AG04449 (cell line): ENCODE results near the gene ARMH3.
A peak's percentile ranks its signal among the peaks of the same experiment; 100 is the strongest.

Source experiments
- CTCF ChIA-PET: fragments of 350-600 bp; formaldehyde crosslinking; extraction: SDS; loops from one replicate; lab custom pipeline; 2021; ENCODE audit warnings: antibody characterized with exemption; lab: Yijun Ruan, JAX
- POLR2A ChIA-PET: fragments of 400-600, 350-600 bp; formaldehyde crosslinking; extraction: SDS; loops from one replicate; lab custom pipeline; 2020; ENCODE audit warnings: antibody characterized with exemption, inconsistent platforms; lab: Yijun Ruan, JAX
- DNase-seq: peaks from one replicate; pipeline ENCODE4 v3.0.0-alpha.2; 2010; ENCODE audit warnings: low read depth, low spot score
- H3K4me3 ChIP-seq: 2 replicates; pipeline ENCODE4 v1.5.1; 2011; ENCODE audit warnings: low read depth, mild to moderate bottlenecking, control low read depth, low read length
- TF ChIP-seq, protein P1 (sequence below): IDR thresholded peaks from one replicate; pipeline ENCODE4 v1.5.1; 2011; ENCODE audit warnings: mild to moderate bottlenecking, moderate library complexity, low read length, control low read depth, inconsistent platforms; ENCODE audit not compliant: insufficient read depth; ENCODE audit errors: missing control alignments

ARMH3 gene, protein sequence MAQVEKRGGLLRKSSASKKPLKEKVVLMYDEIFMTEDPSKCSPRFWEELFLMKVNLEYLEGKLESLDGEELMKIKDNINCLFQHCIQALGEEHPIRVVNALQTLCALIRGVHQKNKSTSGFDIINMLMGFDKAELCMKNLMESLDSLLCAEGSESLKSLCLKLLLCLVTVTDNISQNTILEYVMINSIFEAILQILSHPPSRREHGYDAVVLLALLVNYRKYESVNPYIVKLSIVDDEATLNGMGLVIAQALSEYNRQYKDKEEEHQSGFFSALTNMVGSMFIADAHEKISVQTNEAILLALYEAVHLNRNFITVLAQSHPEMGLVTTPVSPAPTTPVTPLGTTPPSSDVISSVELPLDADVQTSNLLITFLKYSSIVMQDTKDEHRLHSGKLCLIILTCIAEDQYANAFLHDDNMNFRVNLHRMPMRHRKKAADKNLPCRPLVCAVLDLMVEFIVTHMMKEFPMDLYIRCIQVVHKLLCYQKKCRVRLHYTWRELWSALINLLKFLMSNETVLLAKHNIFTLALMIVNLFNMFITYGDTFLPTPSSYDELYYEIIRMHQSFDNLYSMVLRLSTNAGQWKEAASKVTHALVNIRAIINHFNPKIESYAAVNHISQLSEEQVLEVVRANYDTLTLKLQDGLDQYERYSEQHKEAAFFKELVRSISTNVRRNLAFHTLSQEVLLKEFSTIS

DNA sequence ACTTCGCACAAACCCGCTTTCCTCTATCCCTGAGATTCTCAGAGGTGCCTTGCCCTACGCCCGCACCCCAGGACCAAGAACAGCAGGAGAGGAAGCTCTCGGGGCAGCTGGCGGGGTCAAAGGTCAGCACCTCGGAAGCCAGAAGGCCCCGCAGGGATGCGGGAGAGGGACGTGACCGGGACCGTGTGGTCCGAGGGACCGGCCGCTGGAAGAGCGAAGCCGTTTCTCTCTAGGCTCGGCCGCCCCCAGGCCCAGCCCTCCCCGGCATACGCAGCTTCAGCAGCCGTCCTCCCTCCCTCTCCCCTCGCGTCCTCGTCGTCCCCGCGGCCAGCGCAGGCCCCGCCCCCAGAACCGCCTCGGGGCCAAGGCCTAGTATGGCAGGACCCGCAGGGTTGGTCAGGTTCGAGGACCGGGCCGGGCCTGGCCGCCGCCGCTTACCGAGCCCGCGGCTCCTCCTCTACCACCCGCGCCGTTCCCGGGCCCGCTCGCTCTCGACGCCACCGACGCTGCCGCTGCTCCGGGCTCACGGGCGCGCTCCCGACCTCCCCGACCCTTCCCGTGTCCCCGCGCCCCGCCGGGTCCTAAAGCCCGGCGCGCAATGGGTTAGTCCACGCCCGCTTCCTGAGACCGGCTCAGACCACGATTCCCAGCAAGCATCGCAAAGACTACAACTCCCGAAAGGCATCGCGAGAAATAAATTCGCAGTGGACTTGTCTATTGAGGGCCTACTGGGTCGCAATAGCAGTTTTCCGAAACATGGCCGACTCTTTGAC lies at the start of gene ARMH3:
Gene ARMH3 (minus strand): TSS at position 527 of the 773 bp plus-strand sequence. CDS start 16,059 bp downstream, outside the sequence.
- peak within 1 kb of the TSS; percentile 92 for H3K4me3 ChIP-seq
- TF ChIP-seq, protein P1, sequence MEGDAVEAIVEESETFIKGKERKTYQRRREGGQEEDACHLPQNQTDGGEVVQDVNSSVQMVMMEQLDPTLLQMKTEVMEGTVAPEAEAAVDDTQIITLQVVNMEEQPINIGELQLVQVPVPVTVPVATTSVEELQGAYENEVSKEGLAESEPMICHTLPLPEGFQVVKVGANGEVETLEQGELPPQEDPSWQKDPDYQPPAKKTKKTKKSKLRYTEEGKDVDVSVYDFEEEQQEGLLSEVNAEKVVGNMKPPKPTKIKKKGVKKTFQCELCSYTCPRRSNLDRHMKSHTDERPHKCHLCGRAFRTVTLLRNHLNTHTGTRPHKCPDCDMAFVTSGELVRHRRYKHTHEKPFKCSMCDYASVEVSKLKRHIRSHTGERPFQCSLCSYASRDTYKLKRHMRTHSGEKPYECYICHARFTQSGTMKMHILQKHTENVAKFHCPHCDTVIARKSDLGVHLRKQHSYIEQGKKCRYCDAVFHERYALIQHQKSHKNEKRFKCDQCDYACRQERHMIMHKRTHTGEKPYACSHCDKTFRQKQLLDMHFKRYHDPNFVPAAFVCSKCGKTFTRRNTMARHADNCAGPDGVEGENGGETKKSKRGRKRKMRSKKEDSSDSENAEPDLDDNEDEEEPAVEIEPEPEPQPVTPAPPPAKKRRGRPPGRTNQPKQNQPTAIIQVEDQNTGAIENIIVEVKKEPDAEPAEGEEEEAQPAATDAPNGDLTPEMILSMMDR = no peak
- ChIA-PET POLR2A (interaction anchor here (0.6 to 1.5 kb wide), 2 partner anchors 11 to 46 kb away, joined by 3 to 11 read pairs; no protein-coding TSS in a partner anchor), CTCF (interaction anchor here (0.6 to 10.1 kb wide), 6 partner anchors 13 to 215 kb away, joined by 3 to 72 read pairs (median 5); no protein-coding TSS in a partner anchor)
- DNase-seq = peak; percentile 81

DNA sequence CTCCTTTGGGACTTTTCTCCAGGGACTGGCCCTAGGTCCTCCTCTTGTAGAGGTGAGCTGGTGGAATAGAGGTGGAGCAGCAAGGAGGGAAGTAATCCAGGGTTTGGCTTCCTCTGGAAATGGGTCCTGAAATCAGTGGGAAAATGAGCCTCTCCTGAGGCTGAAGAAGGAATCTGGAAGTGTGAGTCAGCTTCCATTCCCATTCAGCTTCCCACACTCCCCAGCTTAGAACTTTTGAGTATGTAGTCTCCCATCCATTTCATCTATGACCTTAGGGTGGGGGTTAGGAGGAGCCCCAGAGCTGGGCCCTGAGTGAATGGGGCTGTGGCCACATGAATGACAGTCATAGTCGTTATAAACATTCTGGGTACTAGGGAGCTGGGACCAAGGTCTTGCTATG lies 46.4 kb upstream of the ARMH3 start:
- TF ChIP-seq, protein P1 = no peak
- ChIA-PET CTCF (interaction anchor here (1.3 to 5.4 kb wide), 5 partner anchors 9 to 30 kb away, joined by 3 to 38 read pairs (median 8); no protein-coding TSS in a partner anchor), POLR2A (interaction anchor here (2.5 kb wide), 1 partner anchor 11 kb away, joined by 8 read pairs; no protein-coding TSS in a partner anchor)
- no peak for DNase-seq
- H3K4me3 ChIP-seq = no peak overlapping the region

DNA sequence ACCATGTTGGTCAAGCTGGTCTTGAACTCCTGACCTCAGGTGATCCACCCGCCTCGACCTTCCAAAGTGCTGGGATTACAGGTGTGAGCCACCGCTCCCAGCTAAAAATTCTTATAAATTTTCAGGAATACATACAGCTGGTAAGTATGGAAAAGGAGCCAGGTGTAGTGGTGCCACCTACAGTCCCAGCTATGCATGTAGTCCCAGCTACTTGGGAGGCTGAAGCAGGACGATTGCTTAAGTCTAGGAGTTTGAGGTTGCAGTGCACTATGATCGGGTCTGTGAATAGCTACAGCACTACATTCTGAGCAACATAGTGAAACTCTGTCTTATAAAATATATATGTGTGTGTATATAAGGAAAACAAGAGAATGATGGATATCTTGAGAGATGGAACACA lies 45.2 kb upstream of the ARMH3 start:
- CTCF ChIA-PET = interaction anchor here (1.3 to 5.4 kb wide), 5 partner anchors 11 to 28 kb away, joined by 3 to 38 read pairs (median 8); no protein-coding TSS in a partner anchor
- H3K4me3 ChIP-seq = no peak overlapping the region
- POLR2A ChIA-PET = interaction anchor here (1.0 to 1.4 kb wide), 2 partner anchors 9 to 13 kb away, joined by 3 to 5 read pairs; no protein-coding TSS in a partner anchor
- DNase-seq = no peak
- TF ChIP-seq, protein P1 = no peak

DNA sequence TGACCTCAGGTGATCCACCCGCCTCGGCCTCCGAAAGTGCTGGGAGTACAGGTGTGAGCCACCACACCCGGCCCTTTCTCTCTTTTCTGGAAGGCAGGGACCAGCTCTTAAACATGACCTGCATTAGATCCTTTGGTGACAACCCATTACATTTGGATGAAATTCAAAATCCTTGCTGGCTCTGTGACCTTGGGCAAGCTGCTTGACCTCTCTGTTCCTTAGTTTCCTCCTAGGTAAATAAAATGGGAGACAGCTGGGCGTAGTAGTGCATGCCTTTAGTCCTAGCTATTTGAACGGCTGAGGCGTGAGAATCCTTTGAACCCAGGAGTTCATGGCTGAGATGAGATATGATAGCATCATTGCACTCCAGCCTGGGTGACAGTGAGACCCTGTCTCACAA lies 40.5 kb upstream of the ARMH3 start:
- CTCF ChIA-PET = interaction anchor here (0.7 to 6.3 kb wide), 2 partner anchors 23 to 937 kb away, joined by 3 to 47 read pairs; no protein-coding TSS in a partner anchor
- DNase-seq = no peak

DNA sequence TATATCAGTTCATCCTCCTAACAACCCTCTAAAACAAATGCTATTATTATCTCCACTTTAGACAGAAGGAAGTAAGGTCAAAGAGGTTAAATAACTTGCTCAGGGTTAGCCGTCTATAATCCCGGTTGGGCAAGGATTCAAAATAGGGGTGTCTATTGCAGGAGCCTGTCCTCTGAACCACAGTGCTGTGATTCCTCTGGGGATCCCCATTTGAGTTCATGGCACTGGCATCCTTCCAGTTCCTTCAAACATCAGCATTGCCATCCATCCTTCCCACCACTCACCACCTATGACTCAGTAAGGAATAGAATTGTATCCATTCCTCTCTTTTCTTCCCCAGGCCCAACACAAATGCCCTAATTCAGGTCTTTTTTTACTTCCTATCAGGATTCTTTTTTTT lies 34.8 kb upstream of the ARMH3 start:
- DNase-seq = no peak
- POLR2A ChIA-PET = no interaction called here
- CTCF ChIA-PET = interaction anchor here (1.8 kb wide), 1 partner anchor 18 kb away, joined by 7 read pairs; no protein-coding TSS in a partner anchor

More for the DNA sequence above, 40.5 kb upstream of the ARMH3 start:
- H3K4me3 ChIP-seq = no peak overlapping the region
- POLR2A ChIA-PET = interaction anchor here (0.5 kb wide), 1 partner anchor 10 kb away, joined by 3 read pairs; no protein-coding TSS in a partner anchor
- TF ChIP-seq, protein P1 = no peak

More for the DNA sequence above, 34.8 kb upstream of the ARMH3 start:
- H3K4me3 ChIP-seq = no peak overlapping the region
- TF ChIP-seq, protein P1 = no peak
